GM19099 (cell line): ENCODE measurements around the gene MXD3.

Source experiments
- POLR2A ChIP-seq: IDR thresholded peaks from 3 replicates; pipeline ENCODE4 v1.6.1; 2011; ENCODE audit warnings: low read depth; ENCODE audit not compliant: insufficient read length; ENCODE audit errors: extremely low read depth

The MXD3 gene

DNA sequence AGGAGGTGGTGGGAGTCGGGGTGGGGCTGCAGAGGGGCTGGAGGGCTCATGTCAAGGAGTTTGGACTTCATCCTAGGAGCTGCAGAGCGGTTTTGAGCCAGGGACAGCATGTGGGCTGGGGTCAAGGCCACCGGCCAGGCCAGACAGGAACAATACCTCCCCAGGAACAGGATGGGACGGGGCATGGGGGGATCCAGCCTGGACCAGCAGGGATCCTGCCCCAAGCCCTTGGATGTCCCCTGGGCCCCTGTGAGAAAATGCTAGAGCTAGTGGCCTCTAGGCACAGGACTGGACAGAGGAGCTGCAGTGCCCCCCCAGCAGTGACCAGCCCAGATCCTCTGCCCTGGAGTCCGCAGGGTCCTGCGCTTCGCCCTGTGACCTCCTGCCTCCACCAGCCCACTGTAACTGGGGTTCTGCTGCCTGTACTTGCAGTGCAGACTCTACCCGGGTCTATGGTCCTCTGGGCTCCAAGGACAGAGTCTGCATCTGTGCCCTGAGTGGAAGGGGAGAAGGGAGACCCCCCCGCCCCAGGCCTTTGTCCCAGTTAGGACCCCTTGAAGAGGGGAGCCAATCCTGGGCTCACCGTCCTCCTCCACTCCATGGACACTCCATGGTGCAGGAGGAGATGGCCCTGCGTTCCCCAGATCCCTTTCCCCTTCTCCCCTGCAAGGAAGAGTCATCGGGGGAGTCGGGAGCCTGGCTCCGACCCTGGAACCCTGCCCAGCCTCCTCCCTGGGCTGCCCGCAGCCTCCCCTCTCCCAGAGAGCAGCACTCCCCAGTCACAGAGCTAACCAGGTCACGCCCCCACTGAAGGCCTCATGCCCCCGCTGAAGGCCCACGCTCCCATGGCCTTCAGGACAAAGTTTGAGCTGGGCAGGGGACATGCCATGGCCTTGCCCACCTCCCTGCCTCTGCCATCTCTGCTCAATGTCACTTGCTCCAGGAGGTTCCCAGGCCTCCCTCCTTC is 3.0 kb upstream of the MXD3 start:
- TF ChIP-seq POLR2A: no peak

DNA sequence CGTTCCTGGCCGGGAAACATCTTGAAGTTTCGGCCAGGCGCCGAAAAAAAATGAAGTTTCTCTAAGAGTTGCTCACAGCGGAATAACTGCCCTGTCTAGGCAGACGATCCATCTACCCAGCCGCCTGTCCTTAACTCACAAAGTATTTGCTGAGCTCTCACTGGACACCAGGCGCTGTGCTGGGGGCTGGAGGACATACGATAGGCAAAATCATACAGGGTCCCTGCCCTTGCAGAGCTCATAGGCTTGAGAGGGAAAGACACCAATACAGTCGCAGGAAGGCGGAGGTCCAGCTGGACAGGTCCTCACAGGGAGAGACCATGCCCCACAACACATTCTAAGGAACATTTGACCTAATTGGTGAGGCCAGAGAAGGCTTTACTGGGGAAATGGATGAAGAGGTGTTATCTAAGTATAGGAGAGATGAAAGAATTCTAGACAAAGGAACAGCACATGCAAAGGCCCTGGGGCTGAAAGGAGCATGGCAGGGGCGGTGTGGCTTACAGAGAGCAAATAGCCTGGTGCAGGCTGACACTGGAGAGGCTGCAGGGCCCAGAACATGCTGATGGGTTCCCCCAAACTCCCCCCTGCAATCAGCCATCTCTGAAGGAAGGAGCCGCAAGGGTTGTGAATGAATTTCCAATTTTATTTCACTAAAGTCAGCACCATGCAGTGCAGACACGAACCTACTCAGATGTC is 2.0 kb upstream of the MXD3 start:
- no peak for TF ChIP-seq POLR2A

DNA sequence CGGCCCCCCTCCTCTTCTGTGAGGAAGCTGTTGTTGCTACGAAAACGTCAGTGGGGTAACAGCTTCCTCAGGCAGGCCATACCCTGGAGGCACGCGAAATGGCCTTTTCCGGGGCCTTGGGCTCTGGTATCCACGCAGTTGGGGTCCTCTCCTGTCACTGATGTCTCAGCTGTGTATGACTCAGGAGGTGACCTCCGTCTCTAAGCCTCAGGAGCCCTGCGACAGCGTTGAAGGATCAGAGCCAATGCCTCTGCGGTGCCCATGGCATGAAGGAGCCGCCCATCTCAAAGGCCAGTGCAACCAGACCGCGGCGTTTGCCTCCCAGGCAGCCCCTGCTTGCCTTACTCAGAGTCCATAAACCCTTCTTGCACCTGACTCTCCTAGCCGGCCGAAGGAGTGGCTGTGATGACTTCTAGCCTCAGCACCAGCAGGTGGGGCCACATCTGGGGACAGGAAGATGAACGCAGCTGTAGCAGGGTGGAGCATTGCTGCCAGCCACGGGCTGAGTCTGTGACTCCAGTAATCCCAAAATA is 1.0 kb upstream of the MXD3 start:
- no peak for TF ChIP-seq POLR2A

DNA sequence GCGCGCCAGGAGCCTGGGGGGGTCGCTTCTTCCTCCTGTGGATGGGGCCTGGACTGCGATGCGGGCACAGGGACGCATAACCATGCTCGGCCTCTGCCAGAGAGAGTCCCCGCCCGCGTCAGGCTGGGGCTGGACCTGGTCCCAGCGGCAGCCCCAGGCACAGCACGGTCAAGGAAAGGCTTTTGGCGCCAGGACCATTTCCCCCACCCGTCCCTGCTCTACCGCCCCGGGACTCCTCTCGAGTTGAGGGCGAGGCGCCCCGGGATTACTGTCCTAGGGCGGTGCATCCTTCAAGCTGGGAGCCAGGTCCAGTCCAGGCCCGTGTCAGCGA is 341 bp downstream of the MXD3 start:
- peak; percentile 12 for TF ChIP-seq POLR2A

DNA sequence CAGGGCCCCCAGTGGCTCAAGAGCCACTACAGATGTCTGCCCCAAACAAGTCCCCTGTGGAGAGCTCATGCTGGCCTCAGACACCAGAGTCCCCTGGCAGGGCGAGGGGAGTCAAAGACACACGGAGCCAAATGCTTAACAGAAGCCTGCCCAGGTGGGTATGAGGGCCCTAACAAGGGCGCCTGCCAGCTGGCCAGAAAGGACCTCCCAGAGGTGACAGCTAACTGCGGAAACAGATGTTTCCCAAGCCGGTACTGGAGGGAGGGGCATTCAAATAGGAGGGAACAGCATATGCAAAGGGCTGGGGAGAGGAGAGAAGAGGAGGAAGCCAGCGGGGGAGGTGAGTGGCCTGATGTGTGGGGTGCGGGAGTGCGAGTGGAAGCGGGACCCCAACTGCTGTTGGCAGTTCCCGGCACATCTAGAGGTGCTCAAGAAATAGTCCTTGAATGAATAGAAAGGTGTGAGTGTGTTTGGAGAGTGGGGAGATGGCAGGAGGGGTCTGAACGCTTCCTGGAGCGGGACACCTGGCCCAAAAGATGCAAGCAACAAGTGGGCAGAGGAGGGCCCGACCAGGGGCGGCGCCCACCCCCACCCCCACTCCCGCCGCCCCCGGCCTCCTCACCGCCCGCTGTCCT is 824 bp downstream of the MXD3 start:
- TF ChIP-seq POLR2A: peak; percentile 57

DNA sequence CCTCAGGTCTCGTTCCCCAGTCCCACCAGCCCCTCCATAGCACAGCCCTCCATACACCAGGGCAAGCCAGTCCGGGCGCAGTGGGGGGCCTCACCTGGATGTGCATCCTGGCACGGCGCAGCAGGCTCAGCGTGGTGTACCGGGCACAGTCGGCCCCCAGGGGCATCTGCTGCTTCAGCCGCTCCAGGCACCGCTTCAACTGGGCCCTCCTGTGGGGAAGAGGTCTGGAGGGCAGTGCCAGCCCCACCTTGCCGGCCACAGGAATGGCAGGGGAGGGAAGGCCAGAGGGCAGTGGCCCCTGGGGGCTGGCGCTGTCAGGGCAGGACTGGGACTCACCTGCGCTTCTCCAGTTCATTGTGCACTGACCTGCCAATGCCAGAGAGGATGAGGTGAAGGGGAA is 1.4 kb downstream of the MXD3 start:
- TF ChIP-seq POLR2A: no peak

DNA sequence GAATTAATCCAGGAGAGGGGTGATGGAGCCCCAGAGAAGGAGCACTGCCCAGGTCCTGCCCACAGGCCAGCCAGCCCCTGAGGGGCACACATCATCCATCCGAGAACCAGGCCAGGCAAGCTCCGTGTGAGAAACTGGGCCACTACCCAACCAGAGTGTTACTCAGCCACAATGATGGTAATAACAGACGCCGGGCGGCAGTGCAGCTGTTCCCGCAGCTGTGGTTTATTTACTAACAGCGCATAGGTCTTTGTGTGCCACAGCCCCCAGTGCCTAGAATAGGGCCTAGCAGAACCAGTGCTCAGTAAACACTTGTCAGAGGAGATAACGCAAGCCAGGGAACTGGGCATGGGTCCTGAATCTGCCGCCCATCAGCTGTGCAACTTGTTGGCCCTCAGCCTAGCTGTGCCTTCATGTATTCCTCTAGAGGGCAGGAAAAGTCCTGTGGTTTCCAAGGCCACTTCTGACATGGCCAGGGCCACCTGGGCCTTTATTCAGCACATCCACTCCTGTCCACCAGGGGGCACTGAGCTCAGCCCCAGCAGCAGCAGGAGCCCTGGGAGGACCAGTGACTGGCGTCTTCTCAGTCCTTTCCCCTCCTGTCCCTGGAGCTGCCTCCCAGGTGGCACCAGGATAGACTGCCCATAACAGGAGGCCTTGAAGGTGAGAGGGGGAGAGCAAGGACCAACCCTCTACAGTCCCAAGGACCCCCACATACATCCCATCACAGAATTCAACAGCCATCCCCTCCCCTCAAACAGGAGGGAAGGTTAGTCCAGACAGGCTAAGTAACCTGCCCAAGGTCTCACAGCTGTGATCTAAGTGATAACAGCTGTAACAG is 2.1 kb downstream of the MXD3 start:
- TF ChIP-seq POLR2A: no peak

DNA sequence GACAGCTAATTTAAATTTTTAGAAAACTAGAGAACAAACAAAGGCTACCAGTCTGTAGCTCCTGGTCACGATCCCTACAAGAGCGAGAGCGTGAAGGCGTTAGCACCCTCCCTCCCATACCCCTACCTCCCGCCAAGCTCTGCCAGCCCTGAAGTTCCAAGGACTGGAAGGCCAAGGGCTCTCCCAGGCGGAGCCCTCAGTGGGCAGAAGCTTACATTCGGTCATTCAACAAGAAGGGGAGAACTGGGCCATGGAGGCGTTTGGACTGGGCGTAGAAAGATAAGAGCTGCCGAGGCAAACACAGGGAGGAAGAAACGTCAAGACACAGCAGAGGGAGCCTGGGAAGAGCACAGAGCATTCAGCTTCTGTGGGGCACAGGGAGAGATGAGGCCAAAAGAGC is 3.0 kb downstream of the MXD3 start:
- TF ChIP-seq POLR2A: no peak

DNA sequence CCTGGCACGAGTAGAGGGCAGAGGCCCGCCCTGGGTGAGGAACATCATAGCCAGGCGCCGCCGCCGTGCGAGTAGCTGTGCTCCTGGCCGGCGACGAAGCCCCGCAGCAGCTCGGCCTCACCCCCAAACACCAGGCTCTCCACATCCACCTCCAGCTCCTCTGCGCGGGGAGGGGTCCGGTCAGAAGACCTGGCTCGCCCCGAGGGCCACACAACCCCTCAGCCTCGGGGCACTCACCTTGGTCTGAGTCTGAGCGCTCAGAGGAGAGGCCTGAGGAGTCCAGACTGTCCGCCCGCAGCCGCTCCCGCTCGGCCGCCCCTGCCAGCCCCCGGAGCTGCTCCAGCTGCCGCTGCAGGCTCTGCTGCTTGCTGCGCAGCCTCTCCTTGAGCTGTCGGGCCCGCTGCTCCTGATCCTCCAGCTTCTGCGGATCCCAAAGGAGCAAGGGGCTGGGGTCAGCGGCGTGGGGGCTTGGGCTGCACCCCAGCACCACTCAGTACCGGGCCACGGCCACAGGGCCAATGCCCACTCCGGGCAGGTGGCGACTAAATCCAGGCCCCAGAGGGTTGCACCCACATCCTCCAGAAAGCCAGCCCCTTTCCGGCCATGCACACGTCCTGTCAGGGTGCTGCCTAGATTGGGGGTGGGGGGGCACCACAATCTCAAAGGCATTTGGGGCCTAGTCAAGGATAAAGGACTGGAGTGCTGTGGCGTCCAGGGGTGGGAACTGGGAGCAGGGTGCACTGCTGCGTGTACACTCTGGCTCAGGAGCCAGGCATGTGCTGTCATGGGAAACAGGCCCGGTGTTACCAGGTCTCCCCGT is 3.9 kb downstream of the MXD3 start:
- no peak for TF ChIP-seq POLR2A

DNA sequence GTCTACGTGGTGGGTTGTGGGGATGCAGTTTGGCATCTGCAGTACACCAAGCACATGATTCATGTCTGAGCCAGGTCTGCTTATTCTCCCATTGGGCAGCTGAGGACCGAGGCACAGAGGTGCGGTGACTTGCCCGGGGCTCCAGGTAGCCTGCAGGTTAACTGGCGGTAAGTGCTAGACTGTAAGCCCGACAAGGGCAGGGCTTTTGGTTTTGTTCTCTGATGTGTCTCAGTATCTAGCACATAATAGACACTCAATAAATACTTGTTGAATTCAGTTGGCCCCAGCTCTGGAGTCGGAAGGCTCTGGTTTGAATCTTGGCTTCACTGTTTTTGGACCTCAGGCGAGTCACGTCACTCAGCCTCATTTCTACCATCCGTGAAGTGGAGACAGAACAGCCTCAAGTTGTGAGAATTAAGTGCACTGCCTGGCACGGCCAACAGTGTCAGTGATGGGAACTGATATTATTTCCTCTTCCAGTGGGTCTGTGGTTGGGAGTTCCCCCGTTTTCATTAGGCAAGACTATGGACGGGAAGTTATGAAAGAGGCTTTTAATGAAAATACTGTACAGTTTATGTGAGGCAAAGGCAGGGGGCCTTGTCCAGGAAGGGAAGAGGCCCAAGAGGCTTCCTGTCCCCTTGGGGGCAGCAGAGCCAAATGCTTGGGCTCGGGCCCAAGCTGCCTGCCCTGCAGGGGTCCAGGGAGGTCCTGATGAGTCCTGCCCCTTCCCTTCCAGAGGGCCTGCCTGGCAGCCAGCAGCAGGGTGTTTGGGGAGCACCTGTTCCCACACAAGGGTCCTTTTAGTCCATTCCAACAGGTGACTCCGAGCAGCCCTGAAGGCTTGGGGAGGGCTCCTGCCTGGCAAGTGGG is 4.8 kb downstream of the MXD3 start:
- TF ChIP-seq POLR2A: no peak

DNA sequence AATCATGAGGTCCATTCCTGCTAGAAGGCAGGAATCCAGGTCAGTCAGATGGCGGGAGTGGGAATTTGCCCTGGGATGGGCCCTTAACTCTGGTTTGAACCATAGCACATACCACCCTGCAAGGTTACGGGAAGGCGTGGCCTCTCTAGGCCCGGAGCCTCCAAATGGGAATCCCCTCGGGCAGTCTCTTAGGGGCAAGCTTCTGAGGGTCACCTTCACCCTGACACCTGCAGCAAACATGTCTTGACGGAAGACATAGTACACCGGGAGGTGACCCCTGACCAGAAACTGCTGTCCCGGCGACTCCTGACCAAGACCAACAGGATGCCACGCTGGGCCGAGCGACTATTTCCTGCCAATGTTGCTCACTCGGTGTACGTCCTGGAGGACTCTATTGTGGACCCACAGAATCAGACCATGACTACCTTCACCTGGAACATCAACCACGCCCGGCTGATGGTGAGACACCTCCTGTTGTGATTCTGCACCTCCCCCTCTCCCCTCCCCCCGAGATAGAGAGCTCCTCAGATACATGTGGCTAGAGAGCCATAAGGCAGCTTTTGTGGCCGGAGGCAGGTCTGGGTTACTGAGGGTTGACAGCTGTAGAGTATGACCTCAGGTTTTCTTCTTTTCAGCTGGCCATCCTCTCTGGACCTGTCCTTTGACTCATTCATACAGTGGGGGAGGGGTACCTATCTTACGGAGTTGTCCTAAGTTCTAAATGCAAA is 7.1 kb downstream of the MXD3 start:
- no peak for TF ChIP-seq POLR2A

DNA sequence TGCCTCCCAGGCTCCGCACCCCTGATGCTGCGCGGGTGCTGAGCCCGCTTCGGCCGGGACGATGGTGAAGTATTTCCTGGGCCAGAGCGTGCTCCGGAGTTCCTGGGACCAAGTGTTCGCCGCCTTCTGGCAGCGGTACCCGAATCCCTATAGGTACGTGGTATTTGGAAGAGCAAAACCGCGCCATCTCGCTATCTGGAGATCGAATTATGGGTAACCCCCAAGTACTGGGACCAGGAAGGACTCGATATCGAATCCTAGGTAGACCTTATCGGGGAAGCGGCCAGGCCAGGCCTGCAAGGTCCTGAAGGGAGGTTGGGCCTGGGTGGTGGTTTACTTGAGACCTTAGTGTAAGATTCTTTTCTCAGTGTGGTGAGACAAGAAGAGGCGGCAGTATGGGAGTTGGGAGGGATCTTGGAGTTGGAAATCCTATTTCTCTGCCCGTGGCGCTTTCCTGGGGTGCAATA is 7.7 kb downstream of the MXD3 start:
- no peak for TF ChIP-seq POLR2A
